Ishikawa (cell line): ENCODE results near the gene C1GALT1.

Experiments used
- CREB1 ChIP-seq: IDR thresholded peaks from 2 replicates; pipeline ENCODE4 v1.6.1; 2012; ENCODE audit warnings: low read depth
- RAD21 ChIP-seq: IDR thresholded peaks from 2 replicates; pipeline ENCODE4 v1.6.1; 2012; ENCODE audit warnings: low read depth
- REST ChIP-seq: IDR thresholded peaks from 2 replicates; pipeline ENCODE4 v1.6.1; 2012; ENCODE audit warnings: low read depth, mild to moderate bottlenecking
- TAF1 ChIP-seq: IDR thresholded peaks from 2 replicates; pipeline ENCODE4 v1.6.1; 2012; ENCODE audit warnings: low read depth, mild to moderate bottlenecking
- YY1 ChIP-seq: IDR thresholded peaks from 2 replicates; pipeline ENCODE4 v1.6.1; 2012; ENCODE audit warnings: low read depth
- ZBTB7A ChIP-seq: IDR thresholded peaks from 2 replicates; pipeline ENCODE4 v1.6.1; 2012; ENCODE audit warnings: low read depth

GRCh38 chr7:7272294-7272693, 90.0 kb downstream of the C1GALT1 start:
- no peak for TF ChIP-seq TAF1
- TF ChIP-seq REST, result no peak
- no peak for TF ChIP-seq CREB1
- no peak for TF ChIP-seq YY1
- no peak for TF ChIP-seq RAD21
- TF ChIP-seq ZBTB7A, result no peak
